ENCODE data around the gene DEDD2. TPM values are rescaled to one million over a fixed set of nuclear protein-coding genes. Genes with fewer than 3 reads are reported as not detected.
A peak's percentile ranks its signal among the peaks of the same experiment; 100 is the strongest.

Gene DEDD2
- total RNA-seq, 1 experiment from 2014 or later: 58.0 TPM

DNA sequence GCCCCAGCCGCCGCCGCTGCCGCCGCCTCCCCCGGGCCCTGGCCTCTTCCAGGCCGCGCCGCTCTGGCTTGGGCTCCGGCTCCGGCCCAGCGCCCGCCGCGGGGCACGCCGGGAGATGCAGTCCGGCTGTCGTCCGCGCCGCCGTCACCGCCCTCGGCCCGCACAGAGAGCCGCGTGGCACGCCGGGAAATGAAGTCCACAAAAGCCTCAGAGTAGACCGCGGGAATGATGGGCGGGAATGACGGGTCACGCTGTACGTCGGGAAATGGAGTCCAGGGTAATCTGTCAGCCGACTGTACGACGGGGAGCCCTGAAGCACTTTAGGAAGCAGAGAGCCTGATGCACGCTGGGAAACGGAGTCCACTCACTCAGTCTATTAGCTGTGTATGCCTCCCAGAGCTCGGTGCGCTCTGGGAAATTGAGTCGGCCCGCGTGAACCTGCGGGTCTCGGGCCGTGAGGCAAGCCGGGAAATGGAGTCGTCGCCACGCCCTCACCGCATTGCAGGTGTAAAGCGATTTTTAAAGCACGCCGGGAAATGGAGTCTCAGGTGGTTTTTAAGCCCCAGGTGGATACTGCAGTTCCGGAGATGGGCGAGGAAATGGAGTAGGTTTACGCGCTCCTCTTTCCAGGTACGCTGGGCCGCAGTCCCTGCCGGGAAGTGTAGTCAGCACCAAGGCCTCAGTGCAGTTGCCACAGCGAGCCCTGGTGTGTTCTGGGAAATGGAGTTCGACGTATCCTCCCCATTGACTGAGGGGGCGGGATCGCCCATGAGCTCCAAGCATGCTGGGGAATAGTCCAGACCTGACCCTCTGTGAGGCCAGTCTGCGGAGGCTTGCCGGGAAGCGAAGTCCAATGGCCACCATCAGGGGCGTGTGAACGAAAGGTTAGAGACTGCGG, 25.3 kb upstream of the DEDD2 start, which contains the start of gene GSK3A:
GSK3A (minus strand) TSS at position 91 of the 898 bp plus-strand sequence. CDS start 137 bp downstream, outside the sequence.
- peak within 1 kb of the TSS; percentile 63 for H3K4me3 ChIP-seq (ENCODE audit: insufficient read depth, low read depth, low read length)
- no peaks in the 10 kb centered on the region for H3K27me3 ChIP-seq (ENCODE audit: control insufficient read depth, insufficient read depth, low read length)
- peaks cover 2% of the 10 kb centered on the region for H3K36me3 ChIP-seq (replicated peaks; ENCODE audit: control insufficient read depth, insufficient read depth, low read length)
- DNase-seq: peak; percentile 96

DNA sequence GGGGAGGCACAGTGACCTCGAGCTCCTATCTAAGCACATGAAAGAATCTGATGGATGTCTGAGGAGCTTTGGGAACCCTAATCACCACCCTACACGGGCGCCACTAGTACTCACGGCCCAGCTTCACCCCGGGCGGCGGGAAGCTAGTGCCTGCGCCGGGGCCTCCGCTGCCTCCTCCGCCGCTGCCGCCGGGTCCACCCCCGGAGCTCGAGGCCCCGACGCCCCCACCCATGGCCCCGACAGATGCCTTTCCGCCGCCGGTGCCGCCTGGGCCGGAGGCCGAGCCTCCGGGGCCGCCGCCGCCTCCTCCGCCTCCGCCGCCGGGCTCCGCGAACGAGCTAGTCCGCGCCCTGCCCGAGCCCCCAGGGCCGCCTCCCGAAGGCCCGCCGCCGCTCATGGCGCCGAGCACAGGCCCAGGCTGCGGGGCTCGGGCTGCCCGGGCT, 24.6 kb upstream of the DEDD2 start:
- peak; percentile 73 for DNase-seq
- H3K36me3 ChIP-seq (replicated peaks; ENCODE audit: control insufficient read depth, insufficient read depth, low read length): peaks cover 2% of the 10 kb centered on the region
- no peaks in the 10 kb centered on the region for H3K27me3 ChIP-seq (ENCODE audit: control insufficient read depth, insufficient read depth, low read length)
- peak overlapping the region; percentile 63 for H3K4me3 ChIP-seq (ENCODE audit: insufficient read depth, low read depth, low read length)

DNA sequence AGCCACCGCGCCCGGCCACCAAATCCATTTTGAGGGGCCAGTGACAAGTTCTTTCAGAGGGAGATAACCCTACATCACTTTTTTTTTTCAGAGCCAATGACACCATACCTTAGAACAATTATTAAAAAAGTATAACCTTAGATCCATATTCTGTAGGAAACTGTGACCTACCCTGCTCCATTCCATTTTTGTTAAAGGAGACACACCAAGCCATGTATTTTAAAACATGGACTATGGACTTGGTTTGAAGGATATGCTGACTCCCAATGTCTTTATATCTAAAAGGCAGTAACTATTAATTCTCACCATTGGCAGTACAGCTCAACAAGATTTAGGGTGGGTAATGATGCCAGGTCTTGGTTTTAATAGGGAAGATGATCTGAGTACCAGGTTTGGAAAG, 23.8 kb upstream of the DEDD2 start:
- Histone ChIP-seq H3K27me3 (ENCODE audit: control insufficient read depth, insufficient read depth, low read length) (no peaks in the 10 kb centered on the region), H3K4me3 (ENCODE audit: insufficient read depth, low read depth, low read length) (peak overlapping the region; percentile 63)
- no peak for DNase-seq

DNA sequence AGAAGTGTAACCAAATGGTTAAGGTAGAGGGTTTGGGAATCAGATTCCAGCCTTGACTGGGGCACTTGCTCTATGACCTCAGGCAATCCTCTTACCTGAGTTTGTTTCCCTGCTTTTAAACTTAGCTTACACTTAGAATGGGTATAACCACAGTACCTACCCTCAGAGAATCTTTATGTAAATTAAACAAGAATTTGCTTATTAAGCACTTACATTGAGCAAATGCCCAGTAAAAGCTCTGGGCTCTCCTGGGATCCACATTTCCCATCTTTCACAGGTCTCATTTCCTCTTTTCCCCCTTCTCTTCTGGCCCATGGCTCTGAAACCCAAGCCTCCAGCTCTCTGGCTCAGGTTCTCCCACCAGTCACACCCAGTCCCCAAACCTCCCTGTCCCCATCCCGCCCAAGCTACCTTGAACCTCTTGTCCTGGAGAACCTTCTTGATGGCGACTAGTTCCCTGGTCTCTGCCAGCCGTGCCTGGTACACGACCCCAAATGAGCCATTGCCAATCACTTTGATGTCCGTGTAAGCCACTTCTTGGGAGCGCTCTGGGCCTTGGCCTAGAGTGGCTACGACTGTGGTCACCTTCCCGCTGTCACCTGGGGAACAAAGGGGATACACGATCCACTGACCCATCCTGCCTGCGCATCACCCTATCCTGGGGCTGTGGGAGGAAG, 22.2 kb upstream of the DEDD2 start:
- Histone ChIP-seq H3K27me3 (ENCODE audit: control insufficient read depth, insufficient read depth, low read length) (no peaks in the 10 kb centered on the region), H3K4me3 (ENCODE audit: insufficient read depth, low read depth, low read length) (no peak overlapping the region), H3K36me3 (replicated peaks; ENCODE audit: control insufficient read depth, insufficient read depth, low read length) (peaks cover 12% of the 10 kb centered on the region)
- DNase-seq: no peak

More for the DNA sequence above, 23.8 kb upstream of the DEDD2 start:
- peaks cover 5% of the 10 kb centered on the region for H3K36me3 ChIP-seq (replicated peaks; ENCODE audit: control insufficient read depth, insufficient read depth, low read length)

DNA sequence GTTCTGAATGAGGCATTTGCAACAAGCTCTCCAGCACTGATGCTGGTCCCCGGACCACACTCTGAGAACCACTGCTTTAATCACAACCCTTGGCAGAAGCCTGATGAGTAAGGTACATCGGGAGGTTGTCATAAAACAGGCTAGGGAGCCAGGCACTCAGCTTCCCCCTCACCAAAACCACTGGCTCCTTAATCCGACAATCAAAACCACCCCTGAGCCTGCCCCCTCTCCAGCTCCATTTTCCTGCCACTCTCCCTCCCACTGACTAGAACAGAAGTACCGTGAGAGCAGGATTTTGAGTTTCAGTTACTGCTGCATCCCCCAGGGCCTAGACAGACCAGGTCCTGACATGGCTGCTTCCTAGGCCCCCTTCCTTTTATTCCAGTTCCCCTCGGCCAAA, 17.7 kb upstream of the DEDD2 start:
- DNase-seq: no peak
- Histone ChIP-seq H3K27me3 (ENCODE audit: control insufficient read depth, insufficient read depth, low read length) (no peaks in the 10 kb centered on the region), H3K36me3 (replicated peaks; ENCODE audit: control insufficient read depth, insufficient read depth, low read length) (peaks cover 34% of the 10 kb centered on the region), H3K4me3 (ENCODE audit: insufficient read depth, low read depth, low read length) (no peak overlapping the region)

DNA sequence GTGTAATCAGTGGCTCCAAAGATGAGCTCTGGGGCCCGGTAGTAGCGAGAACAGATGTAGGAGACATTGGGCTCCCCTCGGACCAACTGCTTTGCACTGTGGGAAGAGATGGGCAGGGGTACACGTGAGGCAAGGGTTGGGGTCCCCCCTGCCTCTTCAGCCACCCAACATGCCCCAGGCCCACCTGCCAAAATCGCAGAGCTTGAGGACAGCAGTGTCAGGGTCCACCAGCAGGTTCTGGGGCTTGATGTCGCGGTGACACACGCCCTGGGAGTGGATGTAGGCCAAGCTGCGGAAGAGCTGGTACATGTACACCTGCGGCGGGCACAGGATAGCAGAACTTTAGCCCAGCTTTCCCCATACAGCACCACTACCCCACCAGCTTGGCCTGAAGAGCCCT, 16.9 kb upstream of the DEDD2 start:
- H3K36me3 ChIP-seq (replicated peaks; ENCODE audit: control insufficient read depth, insufficient read depth, low read length): peaks cover 36% of the 10 kb centered on the region
- no peak for DNase-seq
- H3K27me3 ChIP-seq (ENCODE audit: control insufficient read depth, insufficient read depth, low read length): no peaks in the 10 kb centered on the region
- H3K4me3 ChIP-seq (ENCODE audit: insufficient read depth, low read depth, low read length): no peak overlapping the region

DNA sequence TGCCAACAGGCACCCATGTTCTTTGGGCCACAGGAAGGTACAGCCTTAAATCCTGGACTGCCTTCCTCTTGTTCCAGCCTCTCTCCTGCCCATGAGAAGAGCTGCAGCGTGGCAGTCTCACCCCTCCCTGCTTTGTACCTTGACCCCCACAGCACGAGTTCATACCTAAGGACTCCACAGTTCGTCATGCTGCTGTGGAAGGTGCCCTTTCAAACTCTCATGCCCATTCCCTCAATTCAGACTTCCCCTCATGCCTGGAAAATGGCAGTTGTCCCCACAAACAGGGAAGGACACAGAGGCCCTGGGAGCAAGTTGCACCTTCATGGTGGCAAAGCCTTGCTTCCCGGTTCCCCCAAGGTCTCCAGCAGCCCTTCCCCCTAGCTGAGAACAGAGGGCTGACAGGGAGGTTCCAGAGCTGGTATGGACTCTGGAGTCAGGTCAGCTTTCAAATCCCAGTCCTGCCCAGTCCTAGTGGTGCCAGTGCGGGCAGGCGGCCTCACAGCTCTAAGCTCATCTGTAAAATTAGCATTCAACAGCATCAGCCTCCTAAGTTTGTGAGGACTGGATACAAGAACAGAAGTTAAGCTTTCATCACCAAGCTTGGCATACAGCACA, 16.3 kb upstream of the DEDD2 start:
- Histone ChIP-seq H3K36me3 (replicated peaks; ENCODE audit: control insufficient read depth, insufficient read depth, low read length) (peaks cover 36% of the 10 kb centered on the region), H3K27me3 (ENCODE audit: control insufficient read depth, insufficient read depth, low read length) (no peaks in the 10 kb centered on the region), H3K4me3 (ENCODE audit: insufficient read depth, low read depth, low read length) (no peak overlapping the region)
- DNase-seq: no peak

DNA sequence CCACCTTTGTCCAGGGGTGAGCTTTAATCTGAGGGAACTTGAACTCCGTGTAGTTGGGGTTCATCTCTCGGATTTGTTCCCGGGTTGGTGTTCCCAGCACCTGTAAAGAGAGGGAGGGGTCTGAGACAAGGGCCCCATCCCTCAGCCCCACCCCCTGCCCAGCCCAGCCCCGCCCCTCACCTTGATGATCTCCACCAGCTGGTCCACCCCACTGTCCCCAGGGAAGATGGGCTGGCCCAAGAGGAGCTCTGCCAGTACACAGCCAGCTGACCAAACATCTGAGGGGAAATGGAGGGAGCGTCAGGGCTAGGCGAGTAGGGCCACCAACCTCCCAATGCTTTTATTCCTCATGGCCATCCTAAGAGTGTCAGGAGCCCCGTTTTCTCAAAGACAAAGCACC, 15.6 kb upstream of the DEDD2 start:
- no peaks in the 10 kb centered on the region for H3K27me3 ChIP-seq (ENCODE audit: control insufficient read depth, insufficient read depth, low read length)
- DNase-seq: peak; percentile 79
- no peak overlapping the region for H3K4me3 ChIP-seq (ENCODE audit: insufficient read depth, low read depth, low read length)
- peaks cover 36% of the 10 kb centered on the region for H3K36me3 ChIP-seq (replicated peaks; ENCODE audit: control insufficient read depth, insufficient read depth, low read length)

DNA sequence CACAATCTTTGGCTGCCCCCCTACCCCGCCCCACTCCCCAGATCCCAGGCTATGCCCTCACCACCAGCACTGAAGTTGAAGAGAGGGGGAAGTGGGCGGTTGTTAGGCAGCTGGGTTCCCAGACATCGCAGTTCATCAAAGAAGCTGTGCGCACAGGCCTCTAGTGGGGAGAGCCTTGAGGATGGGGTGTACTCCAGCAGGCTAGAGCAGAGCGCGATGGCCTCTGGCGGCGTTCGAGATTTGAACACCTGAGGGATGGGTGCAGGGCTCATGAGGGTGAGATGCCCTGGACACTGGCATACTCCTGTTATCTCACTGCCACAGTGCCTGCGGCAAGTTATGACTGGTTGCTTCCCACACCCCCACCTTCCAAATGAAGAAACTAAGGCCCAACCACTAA, 15.0 kb upstream of the DEDD2 start:
- no peak for DNase-seq
- no peaks in the 10 kb centered on the region for H3K27me3 ChIP-seq (ENCODE audit: control insufficient read depth, insufficient read depth, low read length)
- peaks cover 36% of the 10 kb centered on the region for H3K36me3 ChIP-seq (replicated peaks; ENCODE audit: control insufficient read depth, insufficient read depth, low read length)
- no peak overlapping the region for H3K4me3 ChIP-seq (ENCODE audit: insufficient read depth, low read depth, low read length)

DNA sequence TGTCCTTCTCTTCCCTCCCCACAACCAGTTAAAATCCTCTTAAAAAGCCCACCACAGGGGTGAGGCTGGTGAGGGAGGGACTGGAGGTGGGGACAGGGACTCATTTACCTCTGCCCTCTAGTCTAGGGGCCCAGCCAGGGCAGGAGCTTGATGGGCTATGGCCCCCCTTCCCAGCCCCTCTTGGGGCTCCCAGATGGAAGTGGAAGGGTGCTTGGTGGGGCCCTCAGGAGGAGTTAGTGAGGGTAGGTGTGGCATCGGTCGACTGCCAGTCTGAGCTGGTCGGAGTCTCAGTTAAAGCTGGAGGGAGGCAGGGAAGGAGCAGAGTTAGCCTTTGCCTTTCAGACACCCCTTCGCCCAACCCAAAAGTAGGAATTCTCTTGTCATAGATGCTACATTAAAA, 13.1 kb upstream of the DEDD2 start:
- no peak for DNase-seq
- no peaks in the 10 kb centered on the region for H3K27me3 ChIP-seq (ENCODE audit: control insufficient read depth, insufficient read depth, low read length)
- H3K4me3 ChIP-seq (ENCODE audit: insufficient read depth, low read depth, low read length): no peak overlapping the region
- H3K36me3 ChIP-seq (replicated peaks; ENCODE audit: control insufficient read depth, insufficient read depth, low read length): peaks cover 40% of the 10 kb centered on the region

DNA sequence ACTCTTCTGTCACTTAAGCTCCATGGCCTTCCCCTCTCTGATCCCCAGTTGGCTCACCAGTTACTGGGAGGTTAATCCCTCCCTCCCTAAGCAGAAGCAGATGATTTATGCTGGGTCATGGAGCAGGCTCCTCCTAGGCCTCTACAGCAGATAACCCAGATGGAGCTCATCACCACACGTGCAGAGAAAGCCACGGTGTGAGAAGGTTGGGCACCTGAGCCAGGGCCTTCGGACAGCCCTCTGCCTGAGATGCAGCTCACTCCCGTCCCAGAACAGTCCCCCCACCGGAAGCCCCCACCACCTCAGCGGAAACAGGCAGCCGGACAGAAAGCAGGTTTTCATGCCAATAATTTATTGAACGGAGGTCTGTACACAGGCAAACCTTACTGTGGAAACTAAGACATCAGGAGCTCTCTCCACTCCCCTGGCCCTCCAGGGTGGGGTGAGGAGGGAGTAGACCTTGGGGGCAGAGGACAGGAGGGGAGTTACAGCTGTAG, 12.4 kb upstream of the DEDD2 start:
- Histone ChIP-seq H3K36me3 (replicated peaks; ENCODE audit: control insufficient read depth, insufficient read depth, low read length) (peaks cover 41% of the 10 kb centered on the region), H3K27me3 (ENCODE audit: control insufficient read depth, insufficient read depth, low read length) (no peaks in the 10 kb centered on the region), H3K4me3 (ENCODE audit: insufficient read depth, low read depth, low read length) (no peak overlapping the region)
- DNase-seq: no peak

DNA sequence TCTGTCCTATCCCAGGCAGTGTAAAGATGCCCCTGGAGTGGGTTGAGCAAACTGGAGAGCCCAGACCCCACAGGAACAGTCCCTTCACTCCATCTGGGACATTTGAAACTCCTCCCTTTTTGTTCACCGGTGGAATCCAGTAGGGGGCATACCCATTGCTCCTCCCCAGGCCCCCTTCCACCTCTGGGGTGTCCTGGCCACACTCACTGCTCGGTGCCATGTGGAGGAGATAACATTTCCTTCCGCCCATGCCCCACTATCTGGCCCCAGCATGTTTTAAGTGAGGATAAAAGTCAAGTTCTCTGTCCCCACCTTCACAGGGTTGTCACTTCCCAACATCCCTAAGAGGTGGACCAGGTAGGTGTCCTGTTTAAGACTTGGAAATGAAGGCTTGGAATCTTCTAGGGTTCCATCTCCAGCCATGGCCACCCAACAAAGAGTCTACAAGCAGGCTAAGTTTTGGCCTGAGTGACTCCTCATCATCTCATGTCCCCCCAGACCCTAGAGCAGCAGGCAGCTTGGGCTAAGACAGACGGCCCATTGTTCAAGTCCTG, 11.9 kb upstream of the DEDD2 start:
- peak; percentile 65 for DNase-seq
- no peaks in the 10 kb centered on the region for H3K27me3 ChIP-seq (ENCODE audit: control insufficient read depth, insufficient read depth, low read length)
- H3K36me3 ChIP-seq (replicated peaks; ENCODE audit: control insufficient read depth, insufficient read depth, low read length): peaks cover 45% of the 10 kb centered on the region
- H3K4me3 ChIP-seq (ENCODE audit: insufficient read depth, low read depth, low read length): no peak overlapping the region

DNA sequence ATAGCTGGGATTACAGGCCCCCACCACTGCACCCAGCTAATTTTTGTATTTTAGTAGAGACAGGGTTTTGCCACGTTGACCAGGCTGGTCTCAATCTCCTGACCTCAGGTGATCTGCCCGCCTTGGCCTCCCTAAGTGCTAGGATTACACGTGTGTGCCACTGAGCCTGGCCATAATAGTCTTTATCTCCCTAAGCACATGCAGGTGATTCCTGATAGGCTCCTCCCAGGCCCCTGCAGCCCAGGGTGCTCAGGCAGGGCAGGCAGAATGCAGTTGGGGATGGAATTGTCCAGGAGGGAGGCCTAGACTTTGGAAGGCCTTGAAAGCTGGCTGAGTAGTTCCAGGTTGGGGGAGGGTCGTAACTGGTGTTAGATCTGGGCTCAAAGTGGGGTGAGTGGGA, 11.2 kb upstream of the DEDD2 start:
- Histone ChIP-seq H3K27me3 (ENCODE audit: control insufficient read depth, insufficient read depth, low read length) (no peaks in the 10 kb centered on the region), H3K36me3 (replicated peaks; ENCODE audit: control insufficient read depth, insufficient read depth, low read length) (peaks cover 41% of the 10 kb centered on the region), H3K4me3 (ENCODE audit: insufficient read depth, low read depth, low read length) (no peak overlapping the region)
- no peak for DNase-seq

DNA sequence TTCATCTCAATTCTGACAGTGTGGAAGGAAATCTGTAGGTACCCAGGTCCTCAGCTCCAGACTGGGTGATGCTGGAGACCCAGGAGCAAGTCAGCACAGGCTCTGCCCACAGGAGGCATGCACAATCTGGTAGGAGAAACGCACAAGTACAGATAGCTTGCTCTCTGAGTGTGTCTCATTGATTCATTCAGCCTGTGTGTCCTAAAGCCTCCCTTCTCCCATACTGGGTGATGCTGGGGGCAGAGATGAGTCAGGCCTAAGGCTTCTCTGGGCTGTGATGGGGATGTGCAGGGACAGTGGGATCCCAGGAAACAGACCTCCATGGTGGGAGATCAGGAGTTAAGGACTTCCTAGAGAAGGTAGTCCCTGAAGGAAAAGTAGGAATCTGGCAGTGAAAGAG, 9.4 kb upstream of the DEDD2 start:
- DNase-seq: no peak
- H3K36me3 ChIP-seq (replicated peaks; ENCODE audit: control insufficient read depth, insufficient read depth, low read length): peaks cover 29% of the 10 kb centered on the region

More for the DNA sequence above, 9.4 kb upstream of the DEDD2 start:
- no peak overlapping the region for H3K4me3 ChIP-seq (ENCODE audit: insufficient read depth, low read depth, low read length)
- no peaks in the 10 kb centered on the region for H3K27me3 ChIP-seq (ENCODE audit: control insufficient read depth, insufficient read depth, low read length)

Measured in H7 (cell line).